ENCODE results near the gene RO60.

- TF ChIP-seq, protein P1, sequence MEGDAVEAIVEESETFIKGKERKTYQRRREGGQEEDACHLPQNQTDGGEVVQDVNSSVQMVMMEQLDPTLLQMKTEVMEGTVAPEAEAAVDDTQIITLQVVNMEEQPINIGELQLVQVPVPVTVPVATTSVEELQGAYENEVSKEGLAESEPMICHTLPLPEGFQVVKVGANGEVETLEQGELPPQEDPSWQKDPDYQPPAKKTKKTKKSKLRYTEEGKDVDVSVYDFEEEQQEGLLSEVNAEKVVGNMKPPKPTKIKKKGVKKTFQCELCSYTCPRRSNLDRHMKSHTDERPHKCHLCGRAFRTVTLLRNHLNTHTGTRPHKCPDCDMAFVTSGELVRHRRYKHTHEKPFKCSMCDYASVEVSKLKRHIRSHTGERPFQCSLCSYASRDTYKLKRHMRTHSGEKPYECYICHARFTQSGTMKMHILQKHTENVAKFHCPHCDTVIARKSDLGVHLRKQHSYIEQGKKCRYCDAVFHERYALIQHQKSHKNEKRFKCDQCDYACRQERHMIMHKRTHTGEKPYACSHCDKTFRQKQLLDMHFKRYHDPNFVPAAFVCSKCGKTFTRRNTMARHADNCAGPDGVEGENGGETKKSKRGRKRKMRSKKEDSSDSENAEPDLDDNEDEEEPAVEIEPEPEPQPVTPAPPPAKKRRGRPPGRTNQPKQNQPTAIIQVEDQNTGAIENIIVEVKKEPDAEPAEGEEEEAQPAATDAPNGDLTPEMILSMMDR (IDR thresholded peaks at IDR 0.05; ENCODE audit: low read length): no peak
- no peak for TF ChIP-seq EZH2 (IDR thresholded peaks at IDR 0.05; ENCODE audit: borderline replicate concordance, low read length)
Observed at GRCh38 chr1:193070942-193071341, 11.5 kb downstream of the RO60 start.
